CD4-positive, alpha-beta T cell treated with Interleukin-15 for 4 hours (primary cell): Measurements from ENCODE around the gene ZSCAN25.
"Not testable (repeated sequence)": the region's sequence is repeated elsewhere in the genome, so short reads cannot be mapped to it uniquely, and the experiment has no call there.

ENCODE experiments used
- DNase-seq: peaks from one replicate; pipeline ENCODE4 v3.0.0-alpha.2; 2020; ENCODE audit warnings: low spot score

The ZSCAN25 gene

DNA sequence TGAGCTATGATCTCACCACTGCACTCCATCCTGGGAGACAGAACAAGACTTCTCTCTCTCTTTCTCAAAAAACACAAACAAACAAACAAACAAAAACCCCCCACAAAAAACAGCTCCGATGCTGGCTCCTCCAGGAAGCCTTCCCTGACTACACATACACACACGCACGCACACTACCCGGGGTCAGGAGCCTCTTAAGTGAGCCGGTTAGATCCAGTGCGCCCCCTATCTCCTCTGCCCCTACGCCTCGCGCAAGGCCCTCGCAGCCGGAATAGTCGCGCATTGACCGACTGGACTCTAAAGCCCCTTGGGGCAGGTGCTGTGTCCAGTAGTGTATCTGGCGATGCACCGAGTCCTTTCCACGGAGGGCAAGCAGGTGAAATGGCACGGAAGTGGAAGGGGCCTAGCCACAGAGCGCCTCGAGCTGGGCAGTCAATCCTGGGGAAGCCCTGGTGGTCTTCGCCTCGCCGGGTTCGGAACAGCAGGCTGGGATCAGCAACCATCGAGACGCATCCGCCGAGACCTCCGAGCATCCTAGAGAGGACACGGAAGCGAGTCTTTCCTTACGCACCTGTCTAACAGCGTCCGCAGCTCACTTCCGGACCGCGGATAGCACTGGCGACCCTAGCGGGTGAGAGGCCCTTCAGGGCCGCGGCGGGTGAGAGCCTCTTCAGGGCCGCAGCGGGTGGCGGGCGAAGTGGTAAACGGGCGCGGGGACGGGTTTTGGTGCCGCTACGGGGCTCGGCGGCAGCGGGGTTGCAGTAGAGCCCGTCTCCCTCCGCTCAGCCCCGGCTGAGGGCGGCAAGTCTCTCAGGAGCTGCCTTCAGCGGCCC lies at the start of gene ZSCAN25:
ZSCAN25 (plus strand) TSS at position 588 of the 833 bp plus-strand sequence. CDS start 2,661 bp downstream, outside the sequence.
- peak; percentile 90 for DNase-seq

DNA sequence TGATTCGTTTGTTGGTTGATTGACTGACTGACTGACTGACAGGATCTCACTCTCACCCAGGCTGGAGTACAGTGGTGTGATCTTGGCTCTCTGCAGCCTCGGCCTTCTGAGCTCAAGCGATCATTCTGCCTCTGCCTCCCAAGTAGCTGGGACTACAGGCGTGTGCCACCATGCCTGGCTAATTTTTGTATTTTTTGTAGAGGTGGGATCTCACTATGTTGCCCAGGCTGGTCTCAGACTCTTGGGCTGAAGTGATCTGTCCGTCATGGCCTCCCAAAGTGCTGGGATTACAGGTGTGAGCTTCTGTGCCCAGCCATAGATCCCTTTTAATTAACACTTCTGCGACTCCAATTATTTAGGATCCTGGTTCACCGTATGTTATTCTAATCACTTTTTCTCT lies 48.0 kb upstream of the ZSCAN25 start:
- not testable (repeated sequence) for DNase-seq

DNA sequence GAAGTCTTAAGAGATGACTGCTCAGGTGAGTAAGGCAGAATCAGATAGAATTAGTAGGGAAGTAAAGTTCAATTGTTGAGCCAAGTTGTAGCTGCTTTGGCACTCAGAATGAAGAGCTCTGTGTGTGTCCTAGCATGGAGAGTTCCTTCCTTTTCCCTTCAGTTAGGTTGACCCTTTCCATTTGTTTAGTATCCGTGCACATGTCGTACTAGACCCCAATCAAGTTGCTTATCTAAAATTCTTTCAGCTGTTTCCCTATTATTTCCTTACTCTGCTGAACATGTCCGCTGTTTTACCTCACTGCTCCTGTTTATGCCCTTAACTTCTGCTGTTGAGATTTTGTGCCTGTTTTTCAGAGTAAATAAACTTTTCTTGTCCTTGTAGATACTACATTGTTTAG lies 45.0 kb upstream of the ZSCAN25 start:
- no peak for DNase-seq

DNA sequence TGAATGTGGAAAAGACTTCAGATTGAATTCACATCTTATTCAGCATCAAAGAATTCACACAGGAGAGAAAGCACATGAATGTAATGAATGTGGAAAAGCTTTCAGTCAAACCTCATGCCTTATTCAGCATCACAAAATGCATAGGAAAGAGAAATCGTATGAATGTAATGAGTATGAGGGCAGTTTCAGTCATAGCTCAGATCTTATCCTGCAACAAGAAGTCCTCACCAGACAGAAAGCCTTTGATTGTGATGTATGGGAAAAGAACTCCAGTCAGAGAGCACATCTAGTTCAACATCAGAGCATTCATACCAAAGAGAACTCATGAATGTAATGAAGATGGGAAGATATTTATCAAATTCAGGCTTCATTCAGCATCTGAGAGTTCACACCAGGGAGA lies 43.5 kb upstream of the ZSCAN25 start:
- no peak for DNase-seq

DNA sequence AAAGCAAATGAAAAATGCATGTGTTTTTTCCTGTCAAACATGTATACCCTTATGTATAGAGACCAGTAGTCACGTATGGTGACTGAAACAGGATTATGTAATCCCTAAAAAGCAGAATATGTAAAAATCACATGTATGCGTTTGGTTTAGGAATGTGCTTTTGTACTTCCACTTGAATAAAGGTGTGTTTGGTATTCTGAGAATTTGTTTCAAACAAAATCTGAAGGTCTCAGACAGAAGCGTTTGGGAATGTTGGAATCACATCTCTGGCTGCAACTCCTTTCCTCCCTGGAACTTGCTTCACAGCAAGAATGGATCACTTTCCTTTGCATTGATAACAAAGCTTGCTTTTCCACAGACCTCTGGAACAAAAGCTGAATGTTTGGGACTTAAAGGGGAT lies 40.5 kb upstream of the ZSCAN25 start:
- no peak for DNase-seq

DNA sequence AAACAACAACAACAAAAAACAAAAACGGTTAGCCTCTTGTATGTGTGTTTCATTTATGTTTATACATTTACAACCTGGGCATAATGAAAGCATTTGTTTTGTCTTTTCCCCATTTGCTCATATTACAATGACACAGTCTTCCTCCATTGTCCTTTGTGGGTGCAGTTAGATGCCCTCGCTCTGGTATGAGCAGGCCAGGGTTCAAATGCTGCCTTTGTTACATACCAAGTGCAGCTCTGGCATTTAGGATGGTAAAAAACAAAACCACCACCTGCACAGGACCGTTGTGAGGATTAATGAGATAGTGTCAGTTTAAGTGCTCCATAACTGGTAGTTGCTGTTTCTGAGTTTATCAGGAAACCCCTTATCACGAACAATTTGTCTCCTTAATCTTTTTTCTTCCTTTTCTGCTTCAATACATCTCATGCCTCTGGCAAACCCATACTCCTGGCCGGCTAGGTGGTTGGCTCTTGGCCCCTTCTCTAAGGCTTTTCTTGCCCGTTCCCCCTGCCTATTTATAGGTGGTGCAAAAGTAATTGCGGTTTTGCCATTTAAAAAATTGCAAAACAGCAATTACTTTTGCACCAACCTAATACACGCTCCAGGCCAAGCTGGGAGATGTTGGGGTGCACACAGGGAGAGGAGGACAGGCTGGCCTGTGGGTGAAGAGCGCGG lies 37.3 kb upstream of the ZSCAN25 start:
- DNase-seq: no peak

DNA sequence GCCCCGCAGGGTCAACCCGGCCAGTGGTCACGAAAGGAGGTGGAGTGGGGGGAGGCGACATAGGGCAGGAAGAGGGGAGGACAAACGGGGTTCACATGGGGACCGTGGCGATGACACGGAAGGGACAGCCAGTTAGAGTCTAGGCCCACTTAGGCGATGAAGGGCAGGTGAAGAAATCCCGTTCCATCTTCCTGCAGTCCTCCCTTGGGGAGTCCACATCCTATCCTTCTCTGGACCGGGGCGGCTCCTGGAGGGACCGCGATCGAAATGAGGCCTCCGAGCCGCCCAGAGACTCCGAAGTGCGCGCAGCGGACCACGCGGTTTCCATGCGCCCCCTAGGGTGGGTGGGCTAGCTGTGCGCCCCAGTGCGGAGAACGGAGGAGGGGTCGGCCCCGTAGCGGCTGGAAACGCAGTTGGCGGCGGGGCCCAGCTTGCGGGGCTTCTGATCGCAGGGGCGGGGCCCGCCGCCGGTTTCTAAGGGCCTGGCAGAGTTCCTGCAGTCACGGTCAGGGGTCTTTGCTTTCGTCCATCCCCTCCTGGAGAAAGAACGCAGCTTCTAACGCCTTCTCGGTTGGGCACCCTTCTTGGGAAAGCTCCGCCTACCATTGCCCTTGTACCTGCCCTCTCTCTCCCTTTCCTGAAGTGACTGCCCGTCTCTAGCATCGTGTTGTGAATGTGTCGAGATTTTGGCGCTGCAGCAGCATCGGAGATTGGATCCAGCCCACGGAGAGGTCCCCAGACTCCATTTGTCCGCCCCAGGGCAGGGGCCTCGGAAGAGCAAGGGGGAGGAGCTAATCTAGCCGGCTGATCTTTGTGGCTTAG lies 36.6 kb upstream of the ZSCAN25 start:
- DNase-seq: peak; percentile 56

DNA sequence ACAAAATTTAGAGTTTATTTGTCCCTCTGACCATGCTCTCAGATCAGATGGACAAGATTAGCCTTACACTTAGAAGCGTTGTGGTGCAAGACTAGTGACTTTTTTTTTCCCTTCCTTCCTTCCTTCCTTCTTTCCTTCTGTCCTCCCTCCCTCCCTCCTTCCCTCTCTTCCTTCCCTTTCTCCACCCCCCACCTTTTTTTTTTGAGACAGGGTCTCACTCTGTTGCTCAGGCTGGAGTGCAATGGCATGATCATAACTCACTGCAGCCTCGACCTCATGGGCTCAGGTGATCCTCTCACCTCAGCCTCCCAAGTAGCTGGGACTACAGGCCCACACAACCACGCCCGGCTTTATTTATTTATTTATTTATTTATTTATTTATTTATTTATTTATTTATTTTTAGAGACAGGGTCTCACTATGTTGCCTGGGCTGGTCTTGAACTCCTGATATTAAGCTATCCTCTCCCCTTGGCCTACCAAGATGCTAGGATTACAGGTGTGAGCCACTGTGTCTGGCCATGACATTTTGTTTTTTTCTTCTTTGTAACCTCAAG lies 35.9 kb upstream of the ZSCAN25 start:
- not testable (repeated sequence) for DNase-seq

DNA sequence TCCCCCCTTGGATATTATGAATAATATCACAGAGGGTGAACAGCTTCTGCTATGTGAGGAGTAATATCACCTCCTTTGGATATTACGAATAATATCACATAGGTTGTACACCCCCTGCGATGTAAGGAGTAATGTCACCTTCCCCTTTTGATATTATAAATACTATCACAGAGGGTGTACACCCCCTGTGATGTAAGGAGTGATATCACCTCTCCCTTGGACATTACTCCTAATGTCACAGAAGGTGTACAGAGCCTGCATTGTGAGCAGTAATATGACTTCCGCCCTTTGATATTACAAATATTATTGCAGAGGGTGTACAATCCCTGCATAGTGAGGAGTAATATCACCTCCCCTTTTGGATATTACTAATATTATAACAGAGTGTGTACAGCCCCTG lies 27.9 kb upstream of the ZSCAN25 start:
- no peak for DNase-seq

DNA sequence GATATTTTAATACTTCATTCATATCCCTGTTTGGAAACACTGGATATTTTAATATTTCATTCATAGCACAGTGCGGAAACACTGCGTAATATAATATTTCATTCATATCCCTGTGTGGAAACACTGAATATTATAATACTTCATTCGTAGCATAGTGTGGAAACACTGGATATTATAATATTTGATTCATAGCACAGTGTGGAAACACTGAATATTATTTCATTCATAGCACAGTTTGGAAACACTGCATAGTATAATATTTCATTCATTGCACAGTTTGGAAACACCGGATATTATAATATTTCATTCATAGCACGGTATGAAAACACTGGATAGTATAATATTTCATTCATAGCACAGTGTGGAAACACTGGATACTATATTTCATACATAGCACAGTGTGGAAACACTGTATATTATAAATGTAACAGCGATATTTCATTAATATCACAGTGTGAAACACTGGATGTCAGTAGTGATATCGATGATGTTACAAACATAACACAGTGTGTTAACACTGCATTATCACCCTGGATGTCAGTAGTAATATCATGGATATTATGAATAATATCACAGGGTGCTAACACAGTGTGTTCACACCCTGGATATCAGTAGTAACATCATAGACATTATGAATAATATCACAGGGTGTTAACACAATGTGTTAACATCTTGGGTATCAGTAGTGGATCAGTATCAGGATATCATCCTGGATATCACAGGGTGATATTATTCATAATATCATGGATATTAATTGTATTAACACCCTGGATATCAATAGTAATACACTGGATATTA lies 21.6 kb upstream of the ZSCAN25 start:
- no peak for DNase-seq

DNA sequence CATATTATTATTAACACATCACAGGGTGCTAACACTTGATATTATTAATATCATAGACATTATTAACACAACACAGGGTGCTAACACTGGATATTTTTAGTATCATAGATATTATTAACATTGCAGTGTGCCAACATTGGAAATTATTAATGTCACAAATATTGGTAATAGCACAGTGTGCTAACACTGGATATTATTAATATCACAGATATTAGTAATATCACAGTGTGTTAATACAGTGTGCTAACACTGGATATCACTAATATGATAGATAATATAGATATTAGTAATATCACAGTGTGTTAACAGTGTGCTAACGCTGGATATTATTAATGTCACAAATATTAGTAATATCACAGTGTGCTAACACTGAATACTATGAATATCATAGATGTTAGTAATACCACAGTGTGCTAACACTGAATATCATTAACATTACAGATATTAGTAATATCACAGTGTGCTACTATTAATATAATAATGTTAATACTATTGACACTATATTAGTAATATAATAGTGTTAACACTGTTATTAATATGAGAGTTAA lies 20.3 kb upstream of the ZSCAN25 start:
- DNase-seq: no peak

DNA sequence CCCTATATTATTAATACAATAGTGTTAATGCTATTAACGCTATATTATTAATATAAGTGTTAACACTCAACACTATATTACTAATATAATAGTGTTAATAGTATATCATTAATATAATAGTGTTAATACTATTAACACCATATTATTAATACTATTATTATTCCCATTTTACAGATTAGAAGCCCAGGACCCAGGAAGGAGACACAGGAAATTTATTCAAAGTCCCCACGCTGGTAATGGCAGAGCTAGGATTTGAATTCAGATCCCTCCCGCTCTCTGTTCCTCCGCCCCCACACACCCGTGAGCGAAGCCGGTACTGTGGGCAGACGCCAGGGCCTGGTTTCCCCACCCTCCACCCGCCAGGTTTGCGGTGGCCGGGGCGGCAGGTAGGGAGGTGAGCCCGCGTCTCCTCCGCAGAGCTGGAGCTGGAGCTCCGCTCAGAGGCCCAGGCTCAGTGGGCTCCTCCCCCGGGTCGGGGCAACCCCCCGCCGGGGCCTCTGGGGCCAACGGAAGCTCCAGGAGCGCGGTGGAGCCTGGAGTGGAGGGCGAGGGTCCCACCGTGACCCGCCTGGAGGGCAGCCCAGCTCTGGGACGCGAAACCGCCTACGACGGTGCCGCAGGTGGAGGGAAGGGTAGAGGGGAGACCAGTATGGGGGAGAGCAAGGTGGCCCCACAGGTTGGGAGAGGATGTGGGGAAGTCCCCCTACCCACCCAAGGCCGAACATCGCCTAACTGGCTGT lies 18.8 kb upstream of the ZSCAN25 start, which contains the start of gene TMEM225B:
TMEM225B (plus strand) TSS at position 506 of the 740 bp plus-strand sequence. CDS start 6,122 bp downstream, outside the sequence.
- DNase-seq: no peak

DNA sequence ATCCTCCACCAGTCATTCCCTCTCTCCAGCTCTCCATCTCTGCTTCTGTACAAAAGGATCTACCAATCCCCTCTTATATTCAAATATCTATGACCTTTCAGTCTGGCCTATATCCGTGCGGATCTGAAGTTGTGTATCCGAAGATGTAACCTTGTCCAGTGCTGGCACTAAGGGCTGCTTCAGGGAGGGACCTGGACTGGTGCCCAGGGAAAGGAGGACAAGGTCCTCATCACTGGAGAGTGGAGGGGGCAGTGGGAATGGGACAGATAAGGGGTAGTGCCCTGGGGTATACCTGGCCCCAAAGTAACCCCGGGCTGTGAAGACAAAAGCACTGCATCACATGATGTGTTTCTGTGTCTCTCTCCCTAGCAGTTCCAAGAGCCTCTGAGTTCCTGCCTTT lies 16.9 kb upstream of the ZSCAN25 start:
- DNase-seq: no peak

DNA sequence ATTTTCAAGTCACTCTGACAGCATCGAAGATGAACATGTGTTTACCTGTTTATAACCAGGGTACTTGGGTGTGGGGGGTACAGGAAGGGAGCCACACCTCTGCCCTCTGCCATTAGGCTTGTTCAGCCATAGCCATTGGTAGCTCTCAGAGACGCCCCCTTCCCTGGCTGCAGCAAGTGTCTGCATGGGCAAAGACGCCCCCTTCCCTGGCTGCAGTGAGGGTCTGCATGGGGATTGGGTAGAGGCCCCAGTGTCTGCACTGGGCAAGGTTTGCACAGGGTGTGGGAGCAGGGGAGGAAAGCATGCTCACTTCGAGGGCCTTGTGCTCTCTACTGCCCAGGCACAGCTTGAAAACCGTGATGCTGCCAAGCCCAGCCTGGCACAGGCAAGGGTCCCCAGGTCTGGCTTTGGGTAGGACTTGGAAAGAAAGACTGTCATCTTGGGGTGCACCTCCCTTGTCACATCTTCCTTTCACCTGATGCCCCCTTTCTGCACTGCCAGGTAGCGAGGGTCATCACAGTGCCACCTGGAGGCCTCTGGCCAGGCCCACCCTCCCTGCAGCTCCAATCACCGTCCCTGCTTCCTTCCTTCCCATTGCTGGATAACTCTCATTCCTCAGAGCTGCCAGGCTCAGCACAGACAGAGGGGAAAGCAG lies 15.0 kb upstream of the ZSCAN25 start:
- DNase-seq: no peak

DNA sequence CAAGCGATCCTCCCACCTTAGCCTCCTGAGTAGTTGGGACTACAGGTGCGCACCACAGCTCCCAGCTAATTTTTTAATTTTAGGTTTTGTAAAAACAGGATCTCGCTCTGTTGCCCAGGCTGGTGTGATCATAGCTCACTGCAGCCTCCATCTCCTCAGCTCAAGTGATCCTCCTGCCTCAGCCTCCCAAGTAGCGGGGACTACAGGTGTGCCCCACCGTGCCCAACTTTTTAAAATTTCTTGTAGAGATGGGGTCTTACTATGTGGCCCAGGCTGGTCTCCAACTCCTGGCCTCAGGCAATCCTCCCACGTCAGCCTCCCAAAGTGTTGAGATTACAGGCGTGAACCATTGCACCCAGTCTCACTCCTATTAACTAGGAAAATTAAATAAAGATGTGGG lies 11.2 kb upstream of the ZSCAN25 start:
- DNase-seq: no peak

DNA sequence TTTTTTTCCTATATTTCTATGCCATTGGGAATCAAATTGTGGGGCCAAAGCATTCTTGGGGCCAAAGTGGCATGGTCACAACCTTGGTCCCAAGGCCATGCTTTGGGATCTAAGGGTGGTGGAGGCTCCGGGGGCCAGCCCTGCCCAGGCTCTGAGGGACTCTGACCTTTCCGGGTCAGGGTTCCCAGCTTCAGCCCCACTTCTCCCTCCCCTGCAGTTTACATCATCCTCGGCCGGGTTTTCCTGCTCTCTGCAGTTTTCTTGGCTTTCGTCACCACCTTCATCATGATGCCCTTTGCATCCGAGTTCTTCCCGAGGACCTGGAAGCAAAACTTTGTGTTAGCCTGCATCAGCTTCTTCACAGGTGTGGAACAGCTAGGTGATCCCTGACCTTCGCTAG lies 10.2 kb upstream of the ZSCAN25 start:
- no peak for DNase-seq

DNA sequence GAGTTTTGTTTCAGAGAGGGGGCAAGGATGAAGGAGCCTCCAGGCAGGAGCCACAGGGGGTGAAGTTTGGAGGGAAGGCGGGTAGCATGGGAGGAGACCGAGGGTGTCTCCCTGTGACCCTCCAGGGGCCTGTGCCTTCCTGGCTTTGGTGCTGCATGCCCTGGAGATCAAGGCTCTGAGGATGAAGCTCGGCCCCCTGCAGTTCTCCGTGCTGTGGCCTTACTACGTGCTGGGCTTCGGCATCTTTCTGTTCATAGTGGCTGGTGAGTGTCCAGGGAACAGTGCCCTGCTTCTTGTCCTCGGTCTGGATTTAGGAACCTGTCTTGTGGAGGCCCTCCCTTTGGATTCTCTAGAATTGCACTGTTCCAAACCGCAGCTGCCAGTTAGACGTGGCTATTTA lies 9.2 kb upstream of the ZSCAN25 start:
- no peak for DNase-seq

DNA sequence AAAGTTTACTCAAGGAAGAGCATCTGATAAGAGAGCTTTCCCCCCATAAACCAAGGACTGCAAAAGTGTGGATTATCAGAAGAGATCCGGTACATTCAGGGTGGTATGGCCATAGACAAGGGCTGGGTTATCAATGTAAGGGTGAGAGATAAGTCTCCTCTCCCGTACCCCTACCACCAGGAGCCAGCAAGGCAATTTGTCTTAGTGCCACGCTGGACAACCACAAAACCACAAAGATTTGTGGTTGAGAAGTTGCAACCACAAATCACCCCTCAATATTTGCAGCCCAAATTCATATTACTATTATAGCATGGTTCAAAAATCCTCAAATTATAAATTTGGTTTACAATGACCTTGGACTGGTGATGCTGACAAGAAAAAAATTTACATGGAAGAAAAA lies 2.3 kb upstream of the ZSCAN25 start:
- DNase-seq: no peak

DNA sequence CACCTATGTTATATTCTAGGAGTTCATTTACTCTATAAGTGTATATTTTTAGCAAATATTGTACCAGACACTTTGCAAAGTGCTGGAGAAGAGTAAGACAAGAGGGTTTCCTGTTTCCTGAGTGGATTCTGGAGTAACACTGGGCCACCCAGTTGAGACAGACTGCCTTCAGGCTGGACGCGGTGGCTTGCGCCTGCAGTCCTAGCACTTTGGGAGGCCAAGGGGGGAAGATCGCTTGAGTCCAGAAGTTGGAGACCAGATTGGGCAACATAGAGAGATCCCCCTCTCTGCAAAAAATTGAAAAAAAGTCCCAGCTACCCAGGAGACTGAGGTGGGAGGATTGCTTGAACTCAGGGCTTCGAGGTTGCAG lies 772 bp upstream of the ZSCAN25 start:
- no peak for DNase-seq
